ENCODE data around the gene CARMIL3. TPM values are rescaled to one million over a fixed set of nuclear protein-coding genes. Genes with fewer than 3 reads are reported as not detected.

The CARMIL3 gene
- total RNA-seq, 1 donor from 2014 or later = not detected

DNA sequence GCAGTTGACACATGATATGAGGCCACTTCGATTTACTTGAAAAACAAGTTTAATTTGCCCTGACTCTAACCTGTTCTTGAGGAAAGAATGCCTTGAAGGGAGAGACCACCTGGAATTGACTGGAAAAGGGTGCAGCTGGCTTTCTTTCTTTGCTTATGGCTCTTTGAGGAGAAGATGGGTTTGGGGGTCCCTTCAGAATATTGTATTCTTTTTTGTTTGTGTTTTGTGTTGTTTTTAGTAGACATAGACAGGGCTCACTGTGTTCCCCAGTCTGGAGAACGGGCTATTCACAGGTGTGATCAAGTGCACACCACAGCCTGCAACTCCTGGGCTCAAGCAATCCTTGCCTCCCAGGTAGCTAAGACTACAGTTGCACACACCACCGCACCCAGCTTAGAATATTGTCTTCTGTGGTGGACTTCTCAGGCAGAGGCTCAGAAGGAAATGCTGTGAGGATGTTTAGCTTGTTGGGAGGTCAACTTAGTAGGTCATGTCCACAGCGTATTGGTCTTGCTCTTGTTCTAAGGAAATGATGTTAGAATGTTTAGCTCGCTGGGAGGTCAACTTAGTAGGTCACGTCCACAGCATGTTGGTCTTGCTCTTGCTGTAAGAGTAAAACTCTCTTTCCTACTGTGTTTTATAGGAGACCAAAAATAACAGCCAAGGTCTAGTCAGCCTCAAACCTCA lies 64.5 kb downstream of the CARMIL3 start:
- TF ChIP-seq, protein P1, sequence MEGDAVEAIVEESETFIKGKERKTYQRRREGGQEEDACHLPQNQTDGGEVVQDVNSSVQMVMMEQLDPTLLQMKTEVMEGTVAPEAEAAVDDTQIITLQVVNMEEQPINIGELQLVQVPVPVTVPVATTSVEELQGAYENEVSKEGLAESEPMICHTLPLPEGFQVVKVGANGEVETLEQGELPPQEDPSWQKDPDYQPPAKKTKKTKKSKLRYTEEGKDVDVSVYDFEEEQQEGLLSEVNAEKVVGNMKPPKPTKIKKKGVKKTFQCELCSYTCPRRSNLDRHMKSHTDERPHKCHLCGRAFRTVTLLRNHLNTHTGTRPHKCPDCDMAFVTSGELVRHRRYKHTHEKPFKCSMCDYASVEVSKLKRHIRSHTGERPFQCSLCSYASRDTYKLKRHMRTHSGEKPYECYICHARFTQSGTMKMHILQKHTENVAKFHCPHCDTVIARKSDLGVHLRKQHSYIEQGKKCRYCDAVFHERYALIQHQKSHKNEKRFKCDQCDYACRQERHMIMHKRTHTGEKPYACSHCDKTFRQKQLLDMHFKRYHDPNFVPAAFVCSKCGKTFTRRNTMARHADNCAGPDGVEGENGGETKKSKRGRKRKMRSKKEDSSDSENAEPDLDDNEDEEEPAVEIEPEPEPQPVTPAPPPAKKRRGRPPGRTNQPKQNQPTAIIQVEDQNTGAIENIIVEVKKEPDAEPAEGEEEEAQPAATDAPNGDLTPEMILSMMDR (IDR thresholded peaks at IDR 0.05; ENCODE audit: insufficient read depth, low read length, severe bottlenecking) = no peak
- H3K36me3 ChIP-seq (ENCODE audit: control insufficient read depth, insufficient read depth, low read length) = peaks cover 28% of the 10 kb centered on the region
- DNase-seq (ENCODE audit: low read depth) (no peak), FAIRE-seq (no peak)
- H3K4me3 ChIP-seq (ENCODE audit: low read depth, low read length) = peak overlapping the region; percentile 63
- no peaks in the 10 kb centered on the region for H3K27me3 ChIP-seq (ENCODE audit: control insufficient read depth, insufficient read depth, low read length)

DNA sequence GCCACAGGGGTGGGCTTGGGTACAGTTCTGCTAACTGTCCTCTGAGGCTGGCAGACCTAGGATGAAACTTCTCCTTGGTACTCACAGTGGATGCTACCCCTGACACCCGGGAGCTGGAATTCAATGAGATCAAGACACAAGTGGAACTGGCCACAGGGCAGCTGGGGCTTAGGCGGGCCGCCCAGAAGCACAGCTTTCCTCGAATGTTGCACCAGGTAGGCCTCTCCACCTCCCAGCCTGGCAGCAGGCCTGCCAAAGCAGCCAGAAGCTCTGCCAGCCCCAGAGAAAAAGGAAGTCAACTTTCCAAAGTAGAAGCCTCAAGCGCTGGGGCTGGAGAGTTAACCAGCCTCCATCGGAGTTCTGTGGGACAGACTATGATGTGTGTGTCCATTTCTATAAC lies 65.4 kb downstream of the CARMIL3 start:
- no peak for FAIRE-seq
- Histone ChIP-seq H3K36me3 (ENCODE audit: control insufficient read depth, insufficient read depth, low read length) (peaks cover 29% of the 10 kb centered on the region), H3K27me3 (ENCODE audit: control insufficient read depth, insufficient read depth, low read length) (no peaks in the 10 kb centered on the region), H3K4me3 (ENCODE audit: low read depth, low read length) (no peak overlapping the region)
- TF ChIP-seq, protein P1 (IDR thresholded peaks at IDR 0.05; ENCODE audit: insufficient read depth, low read length, severe bottlenecking) = no peak
- no peak for DNase-seq (ENCODE audit: low read depth)

Other genes with a start within 250 kb of the CARMIL3 start
- 24.7 and 64.1 TPM in 2 replicates for gene DHRS4, start 98.2 kb upstream of the CARMIL3 start, total RNA-seq
- gene DHRS4L2, start 63.1 kb upstream of the CARMIL3 start, total RNA-seq = 5.5 and 30.5 TPM in 2 replicates
- not detected in 2 replicates for gene CPNE6, start 19.6 kb downstream of the CARMIL3 start, total RNA-seq
- gene PCK2, start 42.3 kb downstream of the CARMIL3 start, total RNA-seq = 84.8 and 223 TPM in 2 replicates
- 70.5 and 83.5 TPM in 2 replicates for gene DCAF11, start 62.8 kb downstream of the CARMIL3 start, total RNA-seq
- gene NRL, start 62.9 kb downstream of the CARMIL3 start, total RNA-seq = 0.64 and 0.79 TPM in 2 replicates
- 0.51 TPM in 1 of 2 replicates, not detected in the other for gene FITM1, start 78.7 kb downstream of the CARMIL3 start, total RNA-seq
- 65.0 and 71.8 TPM in 2 replicates for gene PSME1, start 84.2 kb downstream of the CARMIL3 start, total RNA-seq
- gene EMC9, start 89.6 kb downstream of the CARMIL3 start, total RNA-seq = 12.6 and 17.8 TPM in 2 replicates
- 26.9 and 37.5 TPM in 2 replicates for gene PSME2, start 94.6 kb downstream of the CARMIL3 start, total RNA-seq
- gene RNF31, start 95.5 kb downstream of the CARMIL3 start, total RNA-seq = 23.3 and 25.8 TPM in 2 replicates
- 19.2 and 28.7 TPM in 2 replicates for gene IRF9, start 109.3 kb downstream of the CARMIL3 start, total RNA-seq
- 0.26 and 1.1 TPM in 2 replicates for gene REC8, start 120.1 kb downstream of the CARMIL3 start, total RNA-seq
- gene IPO4, start 136.8 kb downstream of the CARMIL3 start, total RNA-seq = 27.0 and 41.9 TPM in 2 replicates
- gene TM9SF1, start 143.4 kb downstream of the CARMIL3 start, total RNA-seq = 42.8 and 67.9 TPM in 2 replicates
- gene TSSK4, start 153.7 kb downstream of the CARMIL3 start, total RNA-seq = 0.26 TPM in 1 of 2 replicates, not detected in the other
- gene CHMP4A, start 161.5 kb downstream of the CARMIL3 start, total RNA-seq = 48.8 and 69.8 TPM in 2 replicates
- 13.4 and 21.1 TPM in 2 replicates for gene MDP1, start 164.1 kb downstream of the CARMIL3 start, total RNA-seq
- gene NEDD8, start 180.4 kb downstream of the CARMIL3 start, total RNA-seq = 131 and 330 TPM in 2 replicates
- gene GMPR2, start 180.9 kb downstream of the CARMIL3 start, total RNA-seq = 80.6 and 98.7 TPM in 2 replicates
- 48.7 and 91.9 TPM in 2 replicates for gene TINF2, start 190.6 kb downstream of the CARMIL3 start, total RNA-seq
- gene TGM1, start 211.2 kb downstream of the CARMIL3 start, total RNA-seq = 88.7 and 382 TPM in 2 replicates
- gene RABGGTA, start 219.6 kb downstream of the CARMIL3 start, total RNA-seq = 32.6 and 58.9 TPM in 2 replicates
- 16.6 and 39.6 TPM in 2 replicates for gene DHRS1, start 247.8 kb downstream of the CARMIL3 start, total RNA-seq
- gene NOP9, start 247.8 kb downstream of the CARMIL3 start, total RNA-seq = 23.2 and 26.1 TPM in 2 replicates

Measured in bronchial epithelial cell (primary cell).